CD14-positive monocyte (primary cell): ENCODE measurements around the gene SIAH3. TPM values are rescaled to one million over a fixed set of nuclear protein-coding genes. Genes with fewer than 3 reads are reported as not detected.

Experiments used
- DNase-seq, 3 donors: peaks; one replicate each; pipeline ENCODE4 v3.0.0-alpha.2; 2011 to 2022
- H2AFZ ChIP-seq: 2 replicates; pipeline ENCODE4 v1.6.0; 2012; ENCODE audit warnings: mild to moderate bottlenecking, low read depth, low read length, inconsistent platforms; ENCODE audit not compliant: insufficient read depth, poor library complexity, severe bottlenecking
- H3K27ac ChIP-seq, 2 donors: 1 replicate in 1 of 2; 2 replicates in 1 of 2; pipeline ENCODE4 v1.5.1; 2012 to 2013; ENCODE audit warnings: low read length in 2 of 2, control low read depth in 1 of 2, inconsistent platforms in 1 of 2, low read depth in 1 of 2, mild to moderate bottlenecking in 1 of 2
- H3K27me3 ChIP-seq, 2 donors: one replicate each; pipeline versions ENCODE4 v1.6.0 to v1.6.1; 2011 to 2013; ENCODE audit warnings: low read length in 2 of 2; ENCODE audit not compliant: control insufficient read depth in 2 of 2, insufficient read depth in 2 of 2
- H3K36me3 ChIP-seq, 2 donors: replicated peaks in 1 of 2; 1 replicate in 1 of 2; 2 replicates in 1 of 2; pipeline versions ENCODE4 v1.5.1 to v1.6.1; 2012 to 2013; ENCODE audit warnings: low read length in 2 of 2, control low read depth in 1 of 2, inconsistent platforms in 1 of 2, mild to moderate bottlenecking in 1 of 2; ENCODE audit not compliant: insufficient read depth in 2 of 2, control insufficient read depth in 1 of 2
- H3K4me1 ChIP-seq, 2 donors: 1 replicate in 1 of 2; 2 replicates in 1 of 2; pipeline versions ENCODE4 v1.5.1 to v1.6.1; 2012 to 2013; ENCODE audit warnings: low read length in 2 of 2, control low read depth in 1 of 2, inconsistent platforms in 1 of 2, mild to moderate bottlenecking in 1 of 2, moderate library complexity in 1 of 2; ENCODE audit not compliant: insufficient read depth in 2 of 2, control insufficient read depth in 1 of 2
- H3K4me2 ChIP-seq: replicated peaks from 2 replicates; pipeline ENCODE3; 2012; ENCODE audit warnings: low read length, moderate library complexity, mild to moderate bottlenecking; ENCODE audit not compliant: poor library complexity, severe bottlenecking; ENCODE audit errors: extremely low read depth
- H3K4me3 ChIP-seq, 3 experiments: fragments of 200-600 bp in 1 of 3; sonication (generic) in 1 of 3; replicated peaks in 1 of 3; 1 replicate in 2 of 3; 2 replicates in 1 of 3; pipeline ENCODE4 v1.5.1; 2011 to 2013; ENCODE audit warnings: low read length in 3 of 3, mild to moderate bottlenecking in 3 of 3, control low read depth in 2 of 3, low read depth in 2 of 3, inconsistent platforms in 1 of 3, moderate library complexity in 1 of 3
- H3K79me2 ChIP-seq: 2 replicates; pipeline ENCODE4 v1.6.0; 2012; ENCODE audit warnings: mild to moderate bottlenecking, control low read depth, inconsistent platforms, low read length, moderate library complexity; ENCODE audit not compliant: insufficient read depth
- H3K9ac ChIP-seq: 2 replicates; pipeline ENCODE4 v1.6.0; 2017; ENCODE audit warnings: low read length, mild to moderate bottlenecking; ENCODE audit not compliant: insufficient read depth, poor library complexity, severe bottlenecking
- H3K9me3 ChIP-seq, 2 donors: replicated peaks in 1 of 2; 1 replicate in 1 of 2; 2 replicates in 1 of 2; pipeline versions ENCODE4 v1.5.1 to v1.6.1; 2012 to 2013; ENCODE audit warnings: low read length in 2 of 2, control low read depth in 1 of 2; ENCODE audit not compliant: control insufficient read depth in 1 of 2, insufficient read depth in 1 of 2
- H4K20me1 ChIP-seq: 2 replicates; pipeline ENCODE4 v1.6.0; 2012; ENCODE audit warnings: mild to moderate bottlenecking, low read length, control low read depth, moderate library complexity; ENCODE audit not compliant: insufficient read depth
- H3K27ac Mint-ChIP-seq, 7 donors: one replicate each; pipeline ENCODE4 v1.8.0; 2020; ENCODE audit warnings: mild to moderate bottlenecking in 7 of 7, mixed read lengths in 7 of 7, moderate library complexity in 6 of 7, inconsistent platforms in 2 of 7
- H3K27me3 Mint-ChIP-seq, 3 donors: one replicate each; pipeline ENCODE4 v1.8.0; 2021 to 2022; ENCODE audit warnings: low read depth in 3 of 3, mild to moderate bottlenecking in 3 of 3, mixed read lengths in 3 of 3, moderate library complexity in 3 of 3, inconsistent platforms in 1 of 3
- H3K36me3 Mint-ChIP-seq, 2 donors: one replicate each; pipeline ENCODE4 v1.8.0; 2020; ENCODE audit warnings: mixed read lengths in 2 of 2, inconsistent platforms in 1 of 2, mild to moderate bottlenecking in 1 of 2
- H3K4me1 Mint-ChIP-seq: one replicate; pipeline ENCODE4 v1.8.0; 2020; ENCODE audit warnings: mild to moderate bottlenecking, mixed read lengths
- H3K4me3 Mint-ChIP-seq, 2 donors: one replicate each; pipeline ENCODE4 v1.8.0; 2020; ENCODE audit warnings: mild to moderate bottlenecking in 2 of 2, mixed read lengths in 2 of 2, moderate library complexity in 1 of 2
- H3K9me3 Mint-ChIP-seq, 7 donors: one replicate each; pipeline ENCODE4 v1.8.0; 2020 to 2022; ENCODE audit warnings: mixed read lengths in 7 of 7, mild to moderate bottlenecking in 6 of 7, moderate library complexity in 6 of 7, inconsistent platforms in 2 of 7
- CTCF ChIP-seq: fragments of 200-600 bp; IDR thresholded peaks from one replicate; pipeline ENCODE4 v1.8.0; 2022; ENCODE audit warnings: antibody characterized with exemption, mild to moderate bottlenecking
- WGBS: methylation state at CpG from one replicate; pipeline ENCODE4 v1.1.5; 2013; ENCODE audit warnings: missing lambda C conversion rate; ENCODE audit not compliant: insufficient coverage; 5-methylcytosine and 5-hydroxymethylcytosine counted together
- intact Hi-C, 2 donors: fragments of 100-400 bp; cut with micrococcal nuclease; formaldehyde crosslinking; loops; one replicate each; pipeline versions ENCODE4 v1.15.0 to v1.15.1; 2023
- polyA plus RNA-seq, 3 donors: library from polyadenylated mRNA; depleted of rRNA in 1 of 3; unstranded in 2 of 3; stranded (reverse) in 1 of 3; fragments of 300-500 nt in 2 of 3; fragments of >200 nt in 1 of 3; fragmentation: Illumina TruSeq in 2 of 3; gene quantifications; 1 replicate in 2 of 3; 2 replicates in 1 of 3; pipeline ENCODE4 v1.2.3, GENCODE V29; 2012 to 2021

The SIAH3 gene
- polyA plus RNA-seq, 3 donors, result not detected

DNA sequence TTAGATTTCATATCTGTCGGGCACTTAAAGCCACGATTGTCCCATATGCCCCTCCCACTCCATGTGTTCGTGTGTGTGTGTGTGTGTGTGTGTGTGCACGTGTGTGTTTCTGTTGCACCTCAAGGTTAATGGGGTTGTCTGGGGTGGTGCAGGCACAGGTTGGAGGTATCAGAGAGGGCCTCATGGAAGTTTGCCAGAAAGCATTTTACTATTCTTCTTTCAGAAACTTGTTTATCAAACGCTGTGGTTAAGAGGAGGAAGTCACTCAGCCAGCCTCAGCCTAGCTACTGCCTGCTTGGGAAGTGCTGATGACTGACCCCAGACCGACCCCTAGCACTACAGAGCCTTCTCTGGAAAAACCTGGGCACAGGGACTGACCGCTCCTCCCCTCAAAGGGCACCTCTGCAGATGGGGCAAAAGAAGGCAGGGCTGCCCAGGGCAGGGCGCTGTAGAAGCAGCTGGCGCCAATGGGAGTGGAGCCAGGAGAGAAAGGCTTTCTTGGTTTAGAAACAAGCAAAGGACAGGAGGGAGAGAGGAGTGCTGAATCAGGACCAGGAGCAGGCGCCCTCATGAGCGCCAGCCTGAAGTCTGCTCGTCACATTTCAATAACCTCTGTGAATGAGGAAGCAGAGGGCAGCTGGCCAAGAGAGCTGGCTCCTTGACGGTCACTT lies 3.9 kb downstream of the SIAH3 start:
- Mint-ChIP-seq H3K27ac (peak overlapping the region; percentile 80 to 96 (median 89)), H3K4me1 (peaks cover 42% of the 10 kb centered on the region), H3K9me3 (peaks cover 0 to 5% (median 0%) of the 10 kb centered on the region in 7 donors), H3K36me3 (peaks cover 2% of the 10 kb centered on the region in 2 donors), H3K27me3 (peaks cover 20 to 22% (median 21%) of the 10 kb centered on the region in 3 donors), H3K4me3 (peak overlapping the region; percentile 75 to 86)
- Histone ChIP-seq H3K27ac (peak overlapping the region; percentile 76 to 77), H3K27me3 (peaks cover 13 to 27% of the 10 kb centered on the region in 2 donors), H3K36me3 (no peaks in the 10 kb centered on the region), H2AFZ (peak overlapping the region; percentile 79), H3K9me3 (no peaks in the 10 kb centered on the region), H3K9ac (peak overlapping the region; percentile 52), H4K20me1 (no peaks in the 10 kb centered on the region), H3K4me2 (peak overlapping the region; percentile 74), H3K4me3 (peak overlapping the region; percentile 15 to 72 (median 16)), H3K79me2 (no peaks in the 10 kb centered on the region), H3K4me1 (peaks cover 38 to 43% of the 10 kb centered on the region in 2 donors)
- DNase-seq, result peak; percentile 50 to 61 (median 54)
- TF ChIP-seq CTCF, result no peak
- intact Hi-C loops, result no loop called here
- WGBS, result 0% methylated on average over 9 of the region's 13 CpGs

DNA sequence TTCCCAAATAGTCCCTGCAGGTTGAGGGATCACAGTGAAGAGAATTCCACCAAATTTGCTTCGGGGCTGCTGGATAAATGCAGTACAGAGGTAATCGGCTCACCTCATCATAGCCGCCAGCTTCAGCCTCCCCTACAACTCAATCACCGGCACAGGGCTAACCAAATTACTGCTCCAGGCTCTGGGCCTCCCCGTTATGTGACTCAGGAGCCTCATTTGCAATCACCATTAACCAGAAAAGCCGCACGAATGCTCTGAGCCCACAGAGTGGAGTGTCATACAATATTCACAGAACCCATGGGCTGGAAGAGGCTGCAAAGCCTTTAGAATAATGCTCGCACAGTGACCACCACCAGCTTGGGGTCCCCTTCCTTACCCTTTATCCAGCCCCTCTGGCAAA lies 4.9 kb downstream of the SIAH3 start:
- 100% methylated on average over 6 of the region's 8 CpGs for WGBS
- no peaks in the 10 kb centered on the region for H3K79me2 ChIP-seq
- peaks cover 38 to 42% of the 10 kb centered on the region in 2 donors for H3K4me1 ChIP-seq
- H4K20me1 ChIP-seq, result no peaks in the 10 kb centered on the region
- no peak for TF ChIP-seq CTCF
- H3K4me3 ChIP-seq, result no peak overlapping the region
- no peak overlapping the region for H3K4me2 ChIP-seq
- Mint-ChIP-seq H3K36me3 (peaks cover 2% of the 10 kb centered on the region in 2 donors), H3K27me3 (peaks cover 14 to 19% (median 15%) of the 10 kb centered on the region in 3 donors), H3K4me3 (no peak overlapping the region), H3K27ac (peak overlapping the region in 1 of 7 donors; percentile 5), H3K9me3 (peaks cover 0 to 5% (median 0%) of the 10 kb centered on the region in 7 donors), H3K4me1 (peaks cover 41% of the 10 kb centered on the region)
- H3K9me3 ChIP-seq, result no peaks in the 10 kb centered on the region
- H2AFZ ChIP-seq, result no peak overlapping the region
- intact Hi-C loops, result no loop called here
- no peaks in the 10 kb centered on the region for H3K36me3 ChIP-seq
- H3K9ac ChIP-seq, result no peak overlapping the region
- no peak for DNase-seq
- peaks cover 6 to 17% of the 10 kb centered on the region in 2 donors for H3K27me3 ChIP-seq
- no peak overlapping the region for H3K27ac ChIP-seq
